Uterus (tissue), 4 donors: ENCODE data around the gene AMACR. TPM values are rescaled to one million over a fixed set of nuclear protein-coding genes. Genes with fewer than 3 reads are reported as not detected.
A peak's percentile ranks its signal among the peaks of the same experiment; 100 is the strongest.

Experiments
- DNase-seq, 2 donors: peaks; one replicate each; pipeline ENCODE4 v3.0.0-alpha.2; 2019 to 2020
- H3K27ac ChIP-seq, 2 donors: fragments of 200-600 bp; sonication (generic); 1 replicate in 1 of 2; 2 replicates in 1 of 2; pipeline ENCODE4 v1.5.1; 2016 to 2018
- H3K27me3 ChIP-seq, 2 donors: fragments of 200-600 bp; sonication (generic); one replicate each; pipeline ENCODE4 v1.5.1; 2018 to 2019; ENCODE audit warnings: control low read depth in 1 of 2
- H3K36me3 ChIP-seq, 2 donors: fragments of 200-600 bp; sonication (generic); one replicate each; pipeline ENCODE4 v1.5.1; 2019; ENCODE audit warnings: control low read depth in 1 of 2
- H3K4me1 ChIP-seq, 2 donors: fragments of 200-600 bp; sonication (generic); one replicate each; pipeline ENCODE4 v1.5.1; 2018 to 2019; ENCODE audit warnings: control low read depth in 1 of 2
- H3K4me3 ChIP-seq, 2 donors: fragments of 200-600 bp; sonication (generic); 1 replicate in 1 of 2; 2 replicates in 1 of 2; pipeline ENCODE4 v1.5.1; 2018 to 2019; ENCODE audit warnings: mild to moderate bottlenecking in 1 of 2
- H3K9me3 ChIP-seq, 2 donors: fragments of 200-600 bp; sonication (generic); one replicate each; pipeline ENCODE4 v1.5.1; 2019; ENCODE audit warnings: control low read depth in 1 of 2
- POLR2A ChIP-seq, 2 donors: fragments of 450-650 bp; IDR thresholded peaks; one replicate each; pipeline ENCODE4 v1.6.1; 2016; ENCODE audit warnings: antibody characterized with exemption in 2 of 2, mild to moderate bottlenecking in 1 of 2, moderate library complexity in 1 of 2
- intact Hi-C: fragments of 100-400 bp; cut with DNase I; formaldehyde crosslinking; loops from one replicate; pipeline ENCODE4 v1.15.1; 2023; ENCODE audit warnings: low total_unique reads
- total RNA-seq, 4 donors: library from RNA; depleted of rRNA in 3 of 4; stranded (reverse); fragments of >200 nt in 3 of 4; gene quantifications; one replicate each; pipeline versions ENCODE4 v1.1.0 to v1.2.4, GENCODE V29; 2014 to 2023
- TF ChIP-seq, protein P1 (sequence below), 4 experiments: fragments of 200-600 bp in 2 of 4; fragments of 450-650 bp in 2 of 4; sonication (generic) in 2 of 4; IDR thresholded peaks; one replicate each; pipeline ENCODE4 v1.5.1; 2016 to 2019; ENCODE audit warnings: antibody characterized with exemption in 4 of 4, mild to moderate bottlenecking in 2 of 4, moderate library complexity in 1 of 4
- donor health status: DM: yes; HTN: yes; CAD: no.

The AMACR gene
- total RNA-seq, 4 donors from 2014 or later = 7.9 to 14.9 (median 9.0) TPM

- intact Hi-C loops = no loop called here
- TF ChIP-seq, protein P1, sequence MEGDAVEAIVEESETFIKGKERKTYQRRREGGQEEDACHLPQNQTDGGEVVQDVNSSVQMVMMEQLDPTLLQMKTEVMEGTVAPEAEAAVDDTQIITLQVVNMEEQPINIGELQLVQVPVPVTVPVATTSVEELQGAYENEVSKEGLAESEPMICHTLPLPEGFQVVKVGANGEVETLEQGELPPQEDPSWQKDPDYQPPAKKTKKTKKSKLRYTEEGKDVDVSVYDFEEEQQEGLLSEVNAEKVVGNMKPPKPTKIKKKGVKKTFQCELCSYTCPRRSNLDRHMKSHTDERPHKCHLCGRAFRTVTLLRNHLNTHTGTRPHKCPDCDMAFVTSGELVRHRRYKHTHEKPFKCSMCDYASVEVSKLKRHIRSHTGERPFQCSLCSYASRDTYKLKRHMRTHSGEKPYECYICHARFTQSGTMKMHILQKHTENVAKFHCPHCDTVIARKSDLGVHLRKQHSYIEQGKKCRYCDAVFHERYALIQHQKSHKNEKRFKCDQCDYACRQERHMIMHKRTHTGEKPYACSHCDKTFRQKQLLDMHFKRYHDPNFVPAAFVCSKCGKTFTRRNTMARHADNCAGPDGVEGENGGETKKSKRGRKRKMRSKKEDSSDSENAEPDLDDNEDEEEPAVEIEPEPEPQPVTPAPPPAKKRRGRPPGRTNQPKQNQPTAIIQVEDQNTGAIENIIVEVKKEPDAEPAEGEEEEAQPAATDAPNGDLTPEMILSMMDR (IDR thresholded peaks at IDR 0.05) = no peak
- TF ChIP-seq POLR2A (IDR thresholded peaks at IDR 0.05) = no peak
- H3K36me3 ChIP-seq = no peaks in the 10 kb centered on the region
Observed at GRCh38 chr5:34008802-34009201, 952 bp upstream of the AMACR start.

GRCh38 chr5:34007201-34007620 is 639 bp downstream of the AMACR start:
- intact Hi-C loops = no loop called here
- DNase-seq = no peak
- Histone ChIP-seq H3K27me3 (no peaks in the 10 kb centered on the region), H3K4me3 (peak overlapping the region; percentile 53 to 67), H3K4me1 (peaks cover 0 to 8% of the 10 kb centered on the region in 2 donors), H3K36me3 (no peaks in the 10 kb centered on the region), H3K27ac (peak overlapping the region; percentile 89 to 91), H3K9me3 (no peaks in the 10 kb centered on the region)
- no peak for TF ChIP-seq POLR2A (IDR thresholded peaks at IDR 0.05)
- TF ChIP-seq, protein P1 (IDR thresholded peaks at IDR 0.05) = no peak

More at GRCh38 chr5:34008802-34009201, 952 bp upstream of the AMACR start:
- peak overlapping the region; percentile 53 to 67 for H3K4me3 ChIP-seq
- H3K27ac ChIP-seq = peak overlapping the region; percentile 89 to 91
- peaks cover 0 to 8% of the 10 kb centered on the region in 2 donors for H3K4me1 ChIP-seq
- H3K9me3 ChIP-seq = no peaks in the 10 kb centered on the region
- no peak for DNase-seq
- H3K27me3 ChIP-seq = no peaks in the 10 kb centered on the region

- no peak for TF ChIP-seq POLR2A (IDR thresholded peaks at IDR 0.05)
- TF ChIP-seq, protein P1 (IDR thresholded peaks at IDR 0.05) = no peak
- no peak overlapping the region for H3K27ac ChIP-seq
- H3K4me1 ChIP-seq = peaks cover 0 to 8% of the 10 kb centered on the region in 2 donors
- no peak overlapping the region for H3K4me3 ChIP-seq
- H3K36me3 ChIP-seq = no peaks in the 10 kb centered on the region
- DNase-seq = no peak
- no peaks in the 10 kb centered on the region for H3K9me3 ChIP-seq
- intact Hi-C loops = no loop called here
- no peaks in the 10 kb centered on the region for H3K27me3 ChIP-seq
Observed at GRCh38 chr5:34005681-34006080, 2.2 kb downstream of the AMACR start.

GRCh38 chr5:34005211-34005610 is 2.6 kb downstream of the AMACR start:
- Histone ChIP-seq H3K27ac (no peak overlapping the region), H3K9me3 (no peaks in the 10 kb centered on the region), H3K4me1 (peaks cover 0 to 8% of the 10 kb centered on the region in 2 donors), H3K4me3 (no peak overlapping the region), H3K27me3 (no peaks in the 10 kb centered on the region), H3K36me3 (no peaks in the 10 kb centered on the region)
- DNase-seq = no peak
- intact Hi-C loops = no loop called here
- TF ChIP-seq, protein P1 (IDR thresholded peaks at IDR 0.05) = no peak
- no peak for TF ChIP-seq POLR2A (IDR thresholded peaks at IDR 0.05)

DNA sequence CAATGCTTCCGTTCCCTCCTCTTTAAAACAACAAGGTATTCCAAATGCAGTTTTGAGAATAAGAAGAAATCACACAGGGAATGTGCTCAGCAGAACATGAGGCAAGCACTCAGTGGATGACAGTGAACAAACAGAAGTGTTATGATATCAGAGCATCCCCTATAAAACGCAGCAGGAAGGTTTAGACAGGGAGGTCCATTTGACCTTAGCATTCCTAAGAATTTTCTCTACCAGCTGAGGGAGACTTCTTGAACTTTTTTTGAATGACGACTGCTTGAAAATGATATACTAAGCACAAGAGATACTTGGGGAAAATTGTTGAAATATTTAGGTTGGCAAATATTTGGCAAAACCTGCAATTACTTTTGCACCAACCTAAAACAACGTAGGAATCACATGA is 3.9 kb downstream of the AMACR start:
- intact Hi-C loops = no loop called here
- TF ChIP-seq, protein P1 (IDR thresholded peaks at IDR 0.05) = no peak
- TF ChIP-seq POLR2A (IDR thresholded peaks at IDR 0.05) = no peak
- Histone ChIP-seq H3K27me3 (no peaks in the 10 kb centered on the region), H3K27ac (no peak overlapping the region), H3K4me3 (no peak overlapping the region), H3K4me1 (peaks cover 0 to 8% of the 10 kb centered on the region in 2 donors), H3K36me3 (no peaks in the 10 kb centered on the region), H3K9me3 (no peaks in the 10 kb centered on the region)
- no peak for DNase-seq
